Panc1 (cell line): ENCODE results near the gene SAFB2. TPM values are rescaled to one million over a fixed set of nuclear protein-coding genes. Genes with fewer than 3 reads are reported as not detected.

Source experiments
- ATAC-seq: fragments of 200-7000 bp; cut with Tn5 transposase; 2 replicates; pipeline ENCODE4 v1.9.1; 2020; ENCODE audit warnings: mild to moderate bottlenecking, moderate library complexity
- BruUV-seq: library from RNA; stranded (reverse); fragments of 400-500 nt; replicated peaks from 2 replicates; lab custom pipeline; 2021; lab: Mats Ljungman, UMichigan
- CTCF ChIA-PET: fragments of 300-600 bp; sonication (Branson Sonifier 250); formaldehyde crosslinking; loops from one replicate; lab custom pipeline; 2022; ENCODE audit warnings: antibody characterized with exemption; lab: Charles Lee
- POLR2A ChIA-PET: fragments of 300-600 bp; sonication (Branson Sonifier 250); formaldehyde crosslinking; loops from one replicate; lab custom pipeline; 2022; ENCODE audit warnings: antibody characterized with exemption; lab: Charles Lee
- DNase-seq: peaks from one replicate; pipeline ENCODE4 v3.0.0-alpha.2; 2010; ENCODE audit warnings: low read depth, low spot score
- H3K27ac ChIP-seq: 2 replicates; pipeline ENCODE4 v1.5.1; 2011; ENCODE audit warnings: mild to moderate bottlenecking, low read length, inconsistent platforms
- H3K27me3 ChIP-seq: fragments of 200-500 bp; sonication (Bioruptor generic); 2 replicates; pipeline ENCODE4 v1.6.0; 2014; ENCODE audit warnings: low read length, inconsistent platforms; ENCODE audit not compliant: control insufficient read depth, insufficient read depth
- H3K36me3 ChIP-seq: fragments of 200-500 bp; sonication (Bioruptor generic); 2 replicates; pipeline ENCODE4 v1.5.1; 2014; ENCODE audit warnings: inconsistent platforms, mild to moderate bottlenecking, low read length, moderate library complexity; ENCODE audit not compliant: control insufficient read depth, insufficient read depth
- H3K4me1 ChIP-seq: 2 replicates; pipeline ENCODE4 v1.5.1; 2011; ENCODE audit warnings: inconsistent platforms, mild to moderate bottlenecking, low read length, moderate library complexity; ENCODE audit not compliant: control insufficient read depth, insufficient read depth
- H3K4me3 ChIP-seq, 2 experiments: 2 replicates each; pipeline ENCODE4 v1.5.1; 2011 to 2012; ENCODE audit warnings: low read depth in 2 of 2, low read length in 2 of 2, mild to moderate bottlenecking in 2 of 2, inconsistent platforms in 1 of 2, moderate library complexity in 1 of 2
- H3K9me3 ChIP-seq: fragments of 200-500 bp; sonication (Bioruptor generic); 2 replicates; pipeline ENCODE4 v1.5.1; 2014; ENCODE audit warnings: low read depth, mild to moderate bottlenecking, inconsistent platforms, low read length, moderate library complexity; ENCODE audit not compliant: control insufficient read depth, insufficient read depth
- POLR2AphosphoS5 ChIP-seq: IDR thresholded peaks from 2 replicates; pipeline ENCODE4 v1.6.1; 2012; ENCODE audit warnings: mild to moderate bottlenecking, low read depth, low read length, moderate library complexity
- SIN3A ChIP-seq: IDR thresholded peaks from 2 replicates; pipeline ENCODE4 v1.6.1; 2012; ENCODE audit warnings: low read depth, mild to moderate bottlenecking, low read length, moderate library complexity, borderline replicate concordance; ENCODE audit not compliant: insufficient read depth
- TCF7L2 ChIP-seq: IDR thresholded peaks from 2 replicates; pipeline ENCODE4 v1.6.1; 2011; ENCODE audit warnings: mild to moderate bottlenecking, low read depth, low read length, inconsistent platforms
- in situ Hi-C: cut with HindIII; loops from 2 replicates; pipeline ENCODE4 v1.10.0; 2016; ENCODE audit warnings: low sequenced_read_pairs, low pct_unique_long_range_greater_than_20kb
- intact Hi-C: fragments of 100-400 bp; cut with micrococcal nuclease; formaldehyde crosslinking; loops from one replicate; pipeline ENCODE4 v1.10.0; 2022; ENCODE audit not compliant: unreplicated experiment
- total RNA-seq: library from RNA; stranded (reverse); gene quantifications from one replicate; pipeline ENCODE4 v1.2.1, GENCODE V29; 2021; ENCODE audit not compliant: unreplicated experiment
- TF ChIP-seq, protein P1 (sequence below): fragments of 450-650 bp; IDR thresholded peaks from 2 replicates; pipeline ENCODE4 v1.5.1; 2017; ENCODE audit warnings: mild to moderate bottlenecking
- TF ChIP-seq, protein P2 (sequence below), 2 experiments: IDR thresholded peaks; 2 replicates each; pipeline ENCODE4 v1.6.1; 2011 to 2012; ENCODE audit warnings: low read depth in 2 of 2, control low read depth in 1 of 2, low read length in 1 of 2, mild to moderate bottlenecking in 1 of 2, moderate library complexity in 1 of 2; ENCODE audit not compliant: insufficient read depth in 1 of 2

Gene SAFB2
- total RNA-seq, 1 experiment from 2014 or later = 83.5 TPM

DNA sequence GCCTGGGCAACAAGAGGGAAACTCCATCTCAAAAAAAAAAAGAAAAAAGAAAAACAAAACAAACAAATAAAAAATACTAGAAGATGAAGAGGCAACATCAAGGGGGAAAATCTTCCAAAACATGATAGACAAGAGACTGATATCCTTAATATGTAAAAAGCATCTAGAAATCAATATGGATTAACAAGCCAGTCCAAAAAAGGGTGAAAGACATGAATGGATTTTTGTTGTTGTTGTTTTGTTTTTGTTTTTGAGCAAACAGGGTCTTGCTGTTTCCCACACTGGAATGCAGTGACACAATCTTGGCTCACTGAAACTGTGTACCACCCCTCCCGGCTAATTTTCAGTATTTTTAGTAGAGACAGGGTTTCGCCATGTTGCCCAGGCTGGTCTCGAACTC, 50.8 kb downstream of the SAFB2 start:
- TF ChIP-seq, protein P1, sequence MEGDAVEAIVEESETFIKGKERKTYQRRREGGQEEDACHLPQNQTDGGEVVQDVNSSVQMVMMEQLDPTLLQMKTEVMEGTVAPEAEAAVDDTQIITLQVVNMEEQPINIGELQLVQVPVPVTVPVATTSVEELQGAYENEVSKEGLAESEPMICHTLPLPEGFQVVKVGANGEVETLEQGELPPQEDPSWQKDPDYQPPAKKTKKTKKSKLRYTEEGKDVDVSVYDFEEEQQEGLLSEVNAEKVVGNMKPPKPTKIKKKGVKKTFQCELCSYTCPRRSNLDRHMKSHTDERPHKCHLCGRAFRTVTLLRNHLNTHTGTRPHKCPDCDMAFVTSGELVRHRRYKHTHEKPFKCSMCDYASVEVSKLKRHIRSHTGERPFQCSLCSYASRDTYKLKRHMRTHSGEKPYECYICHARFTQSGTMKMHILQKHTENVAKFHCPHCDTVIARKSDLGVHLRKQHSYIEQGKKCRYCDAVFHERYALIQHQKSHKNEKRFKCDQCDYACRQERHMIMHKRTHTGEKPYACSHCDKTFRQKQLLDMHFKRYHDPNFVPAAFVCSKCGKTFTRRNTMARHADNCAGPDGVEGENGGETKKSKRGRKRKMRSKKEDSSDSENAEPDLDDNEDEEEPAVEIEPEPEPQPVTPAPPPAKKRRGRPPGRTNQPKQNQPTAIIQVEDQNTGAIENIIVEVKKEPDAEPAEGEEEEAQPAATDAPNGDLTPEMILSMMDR = no peak
- no peak for TF ChIP-seq TCF7L2
- TF ChIP-seq, protein P2, sequence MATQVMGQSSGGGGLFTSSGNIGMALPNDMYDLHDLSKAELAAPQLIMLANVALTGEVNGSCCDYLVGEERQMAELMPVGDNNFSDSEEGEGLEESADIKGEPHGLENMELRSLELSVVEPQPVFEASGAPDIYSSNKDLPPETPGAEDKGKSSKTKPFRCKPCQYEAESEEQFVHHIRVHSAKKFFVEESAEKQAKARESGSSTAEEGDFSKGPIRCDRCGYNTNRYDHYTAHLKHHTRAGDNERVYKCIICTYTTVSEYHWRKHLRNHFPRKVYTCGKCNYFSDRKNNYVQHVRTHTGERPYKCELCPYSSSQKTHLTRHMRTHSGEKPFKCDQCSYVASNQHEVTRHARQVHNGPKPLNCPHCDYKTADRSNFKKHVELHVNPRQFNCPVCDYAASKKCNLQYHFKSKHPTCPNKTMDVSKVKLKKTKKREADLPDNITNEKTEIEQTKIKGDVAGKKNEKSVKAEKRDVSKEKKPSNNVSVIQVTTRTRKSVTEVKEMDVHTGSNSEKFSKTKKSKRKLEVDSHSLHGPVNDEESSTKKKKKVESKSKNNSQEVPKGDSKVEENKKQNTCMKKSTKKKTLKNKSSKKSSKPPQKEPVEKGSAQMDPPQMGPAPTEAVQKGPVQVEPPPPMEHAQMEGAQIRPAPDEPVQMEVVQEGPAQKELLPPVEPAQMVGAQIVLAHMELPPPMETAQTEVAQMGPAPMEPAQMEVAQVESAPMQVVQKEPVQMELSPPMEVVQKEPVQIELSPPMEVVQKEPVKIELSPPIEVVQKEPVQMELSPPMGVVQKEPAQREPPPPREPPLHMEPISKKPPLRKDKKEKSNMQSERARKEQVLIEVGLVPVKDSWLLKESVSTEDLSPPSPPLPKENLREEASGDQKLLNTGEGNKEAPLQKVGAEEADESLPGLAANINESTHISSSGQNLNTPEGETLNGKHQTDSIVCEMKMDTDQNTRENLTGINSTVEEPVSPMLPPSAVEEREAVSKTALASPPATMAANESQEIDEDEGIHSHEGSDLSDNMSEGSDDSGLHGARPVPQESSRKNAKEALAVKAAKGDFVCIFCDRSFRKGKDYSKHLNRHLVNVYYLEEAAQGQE (IDR thresholded peaks at IDR 0.05; ENCODE audit: insufficient read depth in 1 of 2, low read depth in 2 of 2, low read length in 1 of 2) = no peak
- no peak for TF ChIP-seq POLR2AphosphoS5
- no peak for TF ChIP-seq SIN3A
- no TSS peak for BruUV-seq
- Histone ChIP-seq H3K4me3 (no peak overlapping the region), H3K9me3 (no peaks in the 10 kb centered on the region), H3K4me1 (no peaks in the 10 kb centered on the region; the same call in 1 of the 2 replicates), H3K36me3 (no peaks in the 10 kb centered on the region), H3K27me3 (peaks cover 5% of the 10 kb centered on the region; the same call in 1 of the 2 replicates), H3K27ac (no peak overlapping the region)
- DNase-seq = no peak
- intact Hi-C loops = no loop called here
- ChIA-PET CTCF (interaction anchor here (0.6 kb wide), 1 partner anchor 532 kb away, joined by 5 read pairs; no protein-coding TSS in a partner anchor), POLR2A (no interaction called here)
- no peak for ATAC-seq
- in situ Hi-C loops = no loop called here

DNA sequence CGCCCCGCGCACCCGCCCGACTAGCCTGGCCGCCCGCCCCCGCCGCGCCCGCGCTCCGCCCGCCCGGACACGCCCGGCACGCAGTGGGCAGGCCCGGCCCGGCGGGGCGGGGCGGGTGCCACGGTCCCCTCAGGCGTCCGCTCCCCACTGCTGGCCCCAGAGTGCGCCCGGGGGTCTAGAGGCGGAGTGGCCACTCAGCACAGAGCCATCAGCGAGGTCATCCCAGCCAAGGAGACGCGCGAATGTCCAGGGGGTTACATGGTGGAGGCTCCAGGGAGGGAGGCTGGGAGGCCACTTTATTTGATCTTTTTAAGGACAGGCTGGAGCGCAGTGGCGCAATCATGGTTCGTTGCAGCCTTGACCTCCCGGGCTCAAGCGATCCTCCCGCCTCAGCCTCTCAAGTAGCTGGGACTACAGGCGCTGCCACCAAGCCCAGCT, 54.6 kb downstream of the SAFB2 start:
- CTCF ChIA-PET = interaction anchor here (0.7 kb wide), 1 partner anchor 205 kb away, joined by 6 read pairs; no protein-coding TSS in a partner anchor
- H3K4me3 ChIP-seq = peak overlapping the region in 1 of 2 experiments; percentile 29; a peak in 2 of 4 replicates
- POLR2A ChIA-PET = no interaction called here

More for the DNA sequence above, 54.6 kb downstream of the SAFB2 start:
- TF ChIP-seq, protein P1 = no peak
- TF ChIP-seq SIN3A (no peak), TCF7L2 (no peak), POLR2AphosphoS5 (no peak)
- TF ChIP-seq, protein P2 (IDR thresholded peaks at IDR 0.05; ENCODE audit: insufficient read depth in 1 of 2, low read depth in 2 of 2, low read length in 1 of 2) = no peak
- no peaks in the 10 kb centered on the region for H3K36me3 ChIP-seq
- H3K27me3 ChIP-seq = peaks cover 8% of the 10 kb centered on the region; the same call in 1 of the 2 replicates
- ATAC-seq = peak; percentile 76
- in situ Hi-C loops (no loop called here), intact Hi-C loops (no loop called here)
- H3K27ac ChIP-seq = no peak overlapping the region
- DNase-seq = no peak
- H3K4me1 ChIP-seq = no peaks in the 10 kb centered on the region
- no TSS peak for BruUV-seq
- no peaks in the 10 kb centered on the region for H3K9me3 ChIP-seq
